ENCODE results near the gene YBX3. TPM values are rescaled to one million over a fixed set of nuclear protein-coding genes. Genes with fewer than 3 reads are reported as not detected.

The YBX3 gene
- total RNA-seq, 1 donor from 2014 or later: 326 TPM

DNA sequence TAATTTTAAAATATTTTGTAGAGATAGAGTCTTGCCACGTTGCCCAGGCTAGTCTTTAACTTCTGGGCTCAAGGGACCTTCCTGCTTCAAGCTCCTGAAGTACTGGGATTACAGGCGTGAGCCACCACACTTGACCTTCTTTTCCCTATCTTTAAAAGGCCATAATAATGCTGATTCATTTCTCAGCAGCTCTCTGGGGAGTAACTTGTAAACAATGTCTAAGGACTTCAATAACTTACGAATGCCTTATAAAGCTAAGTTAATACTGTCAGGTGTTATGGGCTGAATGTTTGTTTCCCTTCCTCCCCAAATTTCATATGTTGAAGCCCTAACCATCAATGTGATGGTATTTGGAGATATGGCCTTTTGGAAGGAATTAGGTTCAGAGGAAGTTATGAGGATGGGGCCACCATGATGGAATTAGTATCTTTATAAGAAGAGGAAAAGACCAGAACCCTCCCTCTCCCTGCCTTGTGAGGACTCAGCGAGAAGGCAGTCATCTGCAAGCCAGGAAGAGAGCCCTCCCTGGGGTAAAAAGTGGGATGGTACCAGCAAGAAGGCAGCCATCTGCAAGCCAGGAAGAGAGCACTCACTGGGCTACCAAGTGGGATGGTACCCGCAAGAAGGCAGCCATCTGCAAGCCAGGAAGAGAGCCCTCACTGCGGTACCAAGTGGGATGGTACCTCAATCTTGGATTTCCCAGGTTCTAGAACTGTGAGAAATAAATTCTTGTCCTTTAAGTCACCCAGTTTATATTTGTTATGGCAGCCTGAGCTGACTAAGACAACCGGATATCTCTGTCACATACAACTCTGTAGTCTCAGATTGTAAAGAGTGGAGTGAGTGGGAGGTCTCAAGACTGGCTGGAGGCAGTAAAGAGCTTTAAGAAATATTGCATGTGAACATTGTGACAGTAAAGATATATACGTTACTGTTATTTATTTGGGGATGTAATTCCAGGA lies 16.3 kb upstream of the YBX3 start:
- Histone ChIP-seq H3K4me1 (no peaks in the 10 kb centered on the region), H3K27ac (no peak overlapping the region), H3K4me3 (no peak overlapping the region), H3K9me3 (no peaks in the 10 kb centered on the region), H3K36me3 (no peaks in the 10 kb centered on the region), H3K27me3 (no peaks in the 10 kb centered on the region)
- no peak for TF ChIP-seq CTCF (IDR thresholded peaks at IDR 0.05)
- no peak for DNase-seq (ENCODE audit: low spot score in 2 of 2)
- intact Hi-C loops (cut with DNase I): no loop called here

- H3K9me3 ChIP-seq: no peaks in the 10 kb centered on the region
- DNase-seq (ENCODE audit: low spot score in 2 of 2): no peak
- intact Hi-C loops (cut with DNase I): no loop called here
- no peaks in the 10 kb centered on the region for H3K4me1 ChIP-seq
- no peaks in the 10 kb centered on the region for H3K27me3 ChIP-seq
- no peaks in the 10 kb centered on the region for H3K36me3 ChIP-seq
- no peak overlapping the region for H3K4me3 ChIP-seq
- TF ChIP-seq CTCF (IDR thresholded peaks at IDR 0.05): no peak
- no peak overlapping the region for H3K27ac ChIP-seq
Observed at GRCh38 chr12:10737249-10737648, 14.1 kb upstream of the YBX3 start.

GRCh38 chr12:10736463-10736862 lies 13.3 kb upstream of the YBX3 start:
- Histone ChIP-seq H3K36me3 (no peaks in the 10 kb centered on the region), H3K9me3 (no peaks in the 10 kb centered on the region), H3K27me3 (no peaks in the 10 kb centered on the region), H3K27ac (no peak overlapping the region), H3K4me1 (no peaks in the 10 kb centered on the region), H3K4me3 (no peak overlapping the region)
- intact Hi-C loops (cut with DNase I): no loop called here
- no peak for DNase-seq (ENCODE audit: low spot score in 2 of 2)
- no peak for TF ChIP-seq CTCF (IDR thresholded peaks at IDR 0.05)

- intact Hi-C loops (cut with DNase I): no loop called here
- Histone ChIP-seq H3K9me3 (no peaks in the 10 kb centered on the region), H3K36me3 (no peaks in the 10 kb centered on the region), H3K27me3 (no peaks in the 10 kb centered on the region), H3K4me3 (no peak overlapping the region), H3K27ac (no peak overlapping the region), H3K4me1 (no peaks in the 10 kb centered on the region)
- no peak for DNase-seq (ENCODE audit: low spot score in 2 of 2)
- no peak for TF ChIP-seq CTCF (IDR thresholded peaks at IDR 0.05)
Observed at GRCh38 chr12:10735428-10735827, 12.3 kb upstream of the YBX3 start.

- H3K9me3 ChIP-seq: no peaks in the 10 kb centered on the region
- no peaks in the 10 kb centered on the region for H3K4me1 ChIP-seq
- no peaks in the 10 kb centered on the region for H3K36me3 ChIP-seq
- no peak overlapping the region for H3K27ac ChIP-seq
- no peaks in the 10 kb centered on the region for H3K27me3 ChIP-seq
- H3K4me3 ChIP-seq: no peak overlapping the region
- DNase-seq (ENCODE audit: low spot score in 2 of 2): no peak
- no peak for TF ChIP-seq CTCF (IDR thresholded peaks at IDR 0.05)
- intact Hi-C loops (cut with DNase I): no loop called here
Observed at GRCh38 chr12:10732549-10732948, 9.4 kb upstream of the YBX3 start.

All from ascending aorta (tissue), 2 donors.